ENCODE data around the gene MIB1.

Gene MIB1

GRCh38 chr18:21865043-21865442, 124.5 kb downstream of the MIB1 start:
- DNase-seq (ENCODE audit: low read depth), result no peak
- no peak for TF ChIP-seq CTCF (conservative IDR thresholded peaks at IDR 0.05; ENCODE audit: low read depth, low read length)
- H3K4me3 ChIP-seq (ENCODE audit: low read length), result no peak overlapping the region

- H3K4me3 ChIP-seq (ENCODE audit: low read length), result no peak overlapping the region
- no peak for DNase-seq (ENCODE audit: low read depth)
- no peak for TF ChIP-seq CTCF (conservative IDR thresholded peaks at IDR 0.05; ENCODE audit: low read depth, low read length)
These were observed 128.2 kb downstream of the MIB1 start for GRCh38 chr18:21868770-21869169.

GRCh38 chr18:21889570-21889969, 149.0 kb downstream of the MIB1 start:
- TF ChIP-seq CTCF (conservative IDR thresholded peaks at IDR 0.05; ENCODE audit: low read depth, low read length), result no peak

GRCh38 chr18:21894619-21895367, 154.2 kb downstream of the MIB1 start:
- TF ChIP-seq CTCF (conservative IDR thresholded peaks at IDR 0.05; ENCODE audit: low read depth, low read length), result no peak
- no peak overlapping the region for H3K4me3 ChIP-seq (ENCODE audit: low read length)
- DNase-seq (ENCODE audit: low read depth), result no peak

More at GRCh38 chr18:21889570-21889969, 149.0 kb downstream of the MIB1 start:
- no peak overlapping the region for H3K4me3 ChIP-seq (ENCODE audit: low read length)
- DNase-seq (ENCODE audit: low read depth), result no peak

- DNase-seq (ENCODE audit: low read depth), result no peak
- no peak overlapping the region for H3K4me3 ChIP-seq (ENCODE audit: low read length)
- TF ChIP-seq CTCF (conservative IDR thresholded peaks at IDR 0.05; ENCODE audit: low read depth, low read length), result no peak
These were observed 156.2 kb downstream of the MIB1 start for GRCh38 chr18:21896732-21897336.

GRCh38 chr18:21897811-21898210, 157.2 kb downstream of the MIB1 start:
- DNase-seq (ENCODE audit: low read depth), result no peak
- no peak overlapping the region for H3K4me3 ChIP-seq (ENCODE audit: low read length)
- peak; percentile 87 for TF ChIP-seq CTCF (conservative IDR thresholded peaks at IDR 0.05; ENCODE audit: low read depth, low read length)

All from retinal pigment epithelial cell (primary cell).